Nephron progenitor cell (in vitro differentiated cells): ENCODE results near the gene AWAT2.
"Not testable (repeated sequence)": the region's sequence is repeated elsewhere in the genome, so short reads cannot be mapped to it uniquely, and the experiment has no call there.

ENCODE experiments used
- DNase-seq: peaks from one replicate; pipeline ENCODE4 v3.0.0; 2021
- H3K27ac Mint-ChIP-seq: 2 replicates; pipeline ENCODE4 v1.8.0; 2021; ENCODE audit warnings: mild to moderate bottlenecking, moderate library complexity, mixed read lengths
- H3K27me3 Mint-ChIP-seq: 2 replicates; pipeline ENCODE4 v1.8.0; 2021; ENCODE audit warnings: mild to moderate bottlenecking, low read depth, mixed read lengths; ENCODE audit not compliant: poor library complexity
- H3K36me3 Mint-ChIP-seq: 2 replicates; pipeline ENCODE4 v1.8.0; 2021; ENCODE audit warnings: low read depth, mixed read lengths
- H3K4me1 Mint-ChIP-seq: 2 replicates; pipeline ENCODE4 v1.8.0; 2021; ENCODE audit warnings: mixed read lengths
- H3K4me3 Mint-ChIP-seq: 2 replicates; pipeline ENCODE4 v1.8.0; 2021; ENCODE audit warnings: mild to moderate bottlenecking, moderate library complexity, mixed read lengths
- H3K9me3 Mint-ChIP-seq: 2 replicates; pipeline ENCODE4 v1.8.0; 2021; ENCODE audit warnings: mild to moderate bottlenecking, moderate library complexity, mixed read lengths
- CTCF ChIP-seq: fragments of 200-600 bp; sonication (generic); IDR thresholded peaks from 2 replicates; pipeline ENCODE4 v1.5.0; 2021; ENCODE audit warnings: antibody characterized with exemption

The AWAT2 gene

GRCh38 chrX:70001708-70002341 lies 47.9 kb downstream of the AWAT2 start:
- Mint-ChIP-seq H3K27ac (no peak overlapping the region), H3K27me3 (peaks cover 4% of the 10 kb centered on the region), H3K4me1 (no peaks in the 10 kb centered on the region), H3K4me3 (no peak overlapping the region), H3K36me3 (peaks cover 15% of the 10 kb centered on the region), H3K9me3 (peaks cover 38% of the 10 kb centered on the region)
- TF ChIP-seq CTCF, result no peak
- DNase-seq, result no peak

- H3K9me3 Mint-ChIP-seq, result peaks cover 42% of the 10 kb centered on the region
- no peak overlapping the region for H3K4me3 Mint-ChIP-seq
- no peak for DNase-seq
- H3K4me1 Mint-ChIP-seq, result no peaks in the 10 kb centered on the region
- peaks cover 18% of the 10 kb centered on the region for H3K36me3 Mint-ChIP-seq
- H3K27ac Mint-ChIP-seq, result no peak overlapping the region
- no peak for TF ChIP-seq CTCF
- peaks cover 4% of the 10 kb centered on the region for H3K27me3 Mint-ChIP-seq
Measured at GRCh38 chrX:70001269-70001668, 48.5 kb downstream of the AWAT2 start.

- not testable (repeated sequence) for H3K4me1 Mint-ChIP-seq, H3K4me3 Mint-ChIP-seq, H3K27me3 Mint-ChIP-seq, DNase-seq, H3K27ac Mint-ChIP-seq
- H3K9me3 Mint-ChIP-seq, result peaks cover 34% of the 10 kb centered on the region
- peaks cover 18% of the 10 kb centered on the region for H3K36me3 Mint-ChIP-seq
Measured at GRCh38 chrX:69998299-69998698, 51.4 kb downstream of the AWAT2 start.

- no peak for DNase-seq
- Mint-ChIP-seq H3K36me3 (peaks cover 18% of the 10 kb centered on the region), H3K4me1 (no peaks in the 10 kb centered on the region), H3K9me3 (peaks cover 40% of the 10 kb centered on the region), H3K27me3 (no peaks in the 10 kb centered on the region), H3K4me3 (no peak overlapping the region), H3K27ac (no peak overlapping the region)
- TF ChIP-seq CTCF, result no peak
Measured at GRCh38 chrX:69996113-69996468, 53.6 kb downstream of the AWAT2 start.

- Mint-ChIP-seq H3K4me1 (no peaks in the 10 kb centered on the region), H3K27ac (no peak overlapping the region), H3K4me3 (no peak overlapping the region), H3K36me3 (peaks cover 18% of the 10 kb centered on the region), H3K9me3 (peaks cover 40% of the 10 kb centered on the region), H3K27me3 (no peaks in the 10 kb centered on the region)
- DNase-seq, result no peak
- no peak for TF ChIP-seq CTCF
Measured at GRCh38 chrX:69995362-69996112, 54.2 kb downstream of the AWAT2 start.

- H3K27me3 Mint-ChIP-seq, result peaks cover 2% of the 10 kb centered on the region
- H3K27ac Mint-ChIP-seq, result no peak overlapping the region
- no peak overlapping the region for H3K4me3 Mint-ChIP-seq
- no peaks in the 10 kb centered on the region for H3K4me1 Mint-ChIP-seq
- no peak for TF ChIP-seq CTCF
- H3K9me3 Mint-ChIP-seq, result peaks cover 34% of the 10 kb centered on the region
- no peak for DNase-seq
- H3K36me3 Mint-ChIP-seq, result peaks cover 13% of the 10 kb centered on the region
Measured at GRCh38 chrX:69993494-69993893, 56.2 kb downstream of the AWAT2 start.
